ENCODE results near the gene BST2. TPM values are rescaled to one million over a fixed set of nuclear protein-coding genes. Genes with fewer than 3 reads are reported as not detected.
A peak's percentile ranks its signal among the peaks of the same experiment; 100 is the strongest.

BST2 gene
- total and polyA plus RNA-seq, 2 of the 8 experiments (the other 6 are each of a cell fraction or from before 2014, with no cell fraction given) = 18.1 to 72.8 TPM

- POLR2A ChIA-PET (ENCODE audit: partially characterized antibody) = interaction anchor here (1.5 kb wide), 1 partner anchor 61 kb away, joined by 3 read pairs; the partner anchor contains the start of gene MVB12A
- Histone ChIP-seq H4K5ac (ENCODE audit: insufficient read length, low read depth, low read length) (no peak overlapping the region), H3K9me3 (ENCODE audit: insufficient read depth in 2 of 2, low read depth in 1 of 2, low read length in 1 of 2) (no peaks in the 10 kb centered on the region), H3K36me3 (ENCODE audit: control insufficient read depth in 2 of 4, insufficient read depth in 4 of 4, low read length in 3 of 4) (no peaks in the 10 kb centered on the region), H4K91ac (replicated peaks; ENCODE audit: insufficient read length, low read length) (no peak overlapping the region), H4K20me1 (replicated peaks in 1 of 2; ENCODE audit: control insufficient read depth in 1 of 2, insufficient read depth in 2 of 2, low read length in 2 of 2) (no peaks in the 10 kb centered on the region), H3K27me3 (replicated peaks in 1 of 4; ENCODE audit: control insufficient read depth in 3 of 4, extremely low read depth in 1 of 4, insufficient read depth in 3 of 4, low read length in 3 of 4) (no peaks in the 10 kb centered on the region), H3K23me2 (ENCODE audit: low read depth, low read length) (peaks cover 2% of the 10 kb centered on the region; the same call in 1 of the 2 replicates), H2AFZ (ENCODE audit: low read length) (no peak overlapping the region), H2BK12ac (ENCODE audit: low read depth, low read length) (0 out of 2 replicates have a peak overlapping the region, but pooled peaks have one; percentile 27), H4K8ac (ENCODE audit: extremely low read depth, insufficient read depth, low read length) (peak overlapping the region; percentile 85; the same call in 1 of the 2 replicates), H3K4me2 (ENCODE audit: insufficient read depth in 1 of 2, low read depth in 2 of 2, low read length in 2 of 2) (no peak overlapping the region), H2BK20ac (ENCODE audit: low read length) (no peak overlapping the region), H3K4me1 (replicated peaks in 1 of 4; ENCODE audit: control insufficient read depth in 3 of 4, insufficient read depth in 4 of 4, low read length in 3 of 4) (no peaks in the 10 kb centered on the region), H3K27ac (ENCODE audit: low read depth, low read length) (no peak overlapping the region), H3K4me3 (ENCODE audit: extremely low read depth in 1 of 4, insufficient read depth in 2 of 4, low read depth in 3 of 4, low read length in 4 of 4) (no peak overlapping the region), H2AK5ac (ENCODE audit: low read depth, low read length) (0 out of 2 replicates have a peak overlapping the region, but pooled peaks have one; percentile 75), H3K23ac (ENCODE audit: insufficient read length) (no peak overlapping the region), H3K79me1 (ENCODE audit: low read depth, low read length) (no peaks in the 10 kb centered on the region), H3K4ac (replicated peaks; ENCODE audit: insufficient read length, low read depth, low read length) (peak overlapping the region; percentile 14), H2BK15ac (ENCODE audit: low read length) (no peak overlapping the region), H3K9ac (replicated peaks in 1 of 4; ENCODE audit: extremely low read depth in 1 of 4, low read depth in 3 of 4, low read length in 3 of 4) (no peak overlapping the region), H3K79me2 (ENCODE audit: control insufficient read depth in 1 of 2, insufficient read depth in 2 of 2, low read length in 2 of 2) (no peaks in the 10 kb centered on the region), H2BK120ac (replicated peaks; ENCODE audit: low read depth, low read length) (no peak overlapping the region), H3K56ac (replicated peaks; ENCODE audit: insufficient read length, low read depth, low read length) (no peak overlapping the region), H3K18ac (ENCODE audit: extremely low read depth, low read length) (no peak overlapping the region), H3K14ac (ENCODE audit: insufficient read length) (no peak overlapping the region), H2BK5ac (ENCODE audit: low read depth, low read length) (no peak overlapping the region)
- no peak for DNase-seq (ENCODE audit: low read depth in 1 of 2, low spot score in 2 of 2)
- FAIRE-seq = no peak
- TF ChIP-seq CHD2 (IDR thresholded peaks at IDR 0.05; ENCODE audit: low read length) = no peak
- TF ChIP-seq CTBP2 (IDR thresholded peaks at IDR 0.05; ENCODE audit: borderline replicate concordance, insufficient read depth, insufficient read length, low read length) = no peak
- no peak for TF ChIP-seq EZH2 (IDR thresholded peaks at IDR 0.05; ENCODE audit: low read depth, low read length, severe bottlenecking)
- no peak for TF ChIP-seq GABPA (IDR thresholded peaks at IDR 0.05; ENCODE audit: borderline replicate concordance, insufficient read depth, low read length)
- TF ChIP-seq ZNF274 (IDR thresholded peaks at IDR 0.05; ENCODE audit: borderline replicate concordance, extremely low read depth, low read length) = no peak
- no peak for TF ChIP-seq SUZ12 (IDR thresholded peaks at IDR 0.05; ENCODE audit: low read length)
- no peak for TF ChIP-seq RBBP5 (IDR thresholded peaks at IDR 0.05; ENCODE audit: borderline replicate concordance, low read depth, low read length)
- TF ChIP-seq CBX8 (IDR thresholded peaks at IDR 0.05; ENCODE audit: borderline replicate concordance, low read depth, low read length) = no peak
- TF ChIP-seq SP4 (IDR thresholded peaks at IDR 0.05; ENCODE audit: low read length) = no peak
- TF ChIP-seq POLR2A (IDR thresholded peaks at IDR 0.05; ENCODE audit: control extremely low read depth in 1 of 2, low read depth in 2 of 2, low read length in 2 of 2) = no peak
- TF ChIP-seq TAF1 (IDR thresholded peaks at IDR 0.05; ENCODE audit: low read depth, low read length) = no peak
- no peak for TF ChIP-seq POLR2AphosphoS5 (IDR thresholded peaks at IDR 0.05; ENCODE audit: low read depth, low read length)
- no peak for TF ChIP-seq KDM1A (IDR thresholded peaks at IDR 0.05; ENCODE audit: borderline replicate concordance, low read length)
- no peak for TF ChIP-seq SIRT6 (IDR thresholded peaks at IDR 0.05; ENCODE audit: low read length)
- 83% methylated on average over 7 of the region's 7 CpGs; no CpG with 5 or more reads in 1 of the 2 experiments for WGBS, 2 experiments (ENCODE audit: extremely low coverage in 1 of 2, insufficient coverage in 1 of 2, insufficient read length in 1 of 2, insufficient replicate concordance in 2 of 2, low coverage in 1 of 2, low lambda C conversion rate in 2 of 2, missing lambda C conversion rate in 1 of 2)
- CTCF ChIA-PET (ENCODE audit: partially characterized antibody) = interaction anchor here (0.7 to 5.9 kb wide), 3 partner anchors 9 to 15 kb away, joined by 3 to 30 read pairs (median 3); no protein-coding TSS in a partner anchor
Observed at GRCh38 chr19:17358395-17358794, 47.0 kb downstream of the BST2 start.

Measured in H1 (cell line).